Activated naive CD8-positive, alpha-beta T cell (primary cell): ENCODE results near the gene RGL3.
"Not testable (repeated sequence)": the region's sequence is repeated elsewhere in the genome, so short reads cannot be mapped to it uniquely, and the experiment has no call there.

Experiments used
- H3K27ac Mint-ChIP-seq: one replicate; pipeline ENCODE4 v1.8.0; 2021; ENCODE audit warnings: mixed read lengths
- H3K27me3 Mint-ChIP-seq: one replicate; pipeline ENCODE4 v1.8.0; 2021; ENCODE audit warnings: mixed read lengths
- H3K36me3 Mint-ChIP-seq: one replicate; pipeline ENCODE4 v1.8.0; 2021; ENCODE audit warnings: mixed read lengths
- H3K4me1 Mint-ChIP-seq: one replicate; pipeline ENCODE4 v1.8.0; 2021; ENCODE audit warnings: low read depth, mixed read lengths
- H3K4me3 Mint-ChIP-seq: one replicate; pipeline ENCODE4 v1.8.0; 2021; ENCODE audit warnings: mild to moderate bottlenecking, mixed read lengths
- H3K9me3 Mint-ChIP-seq: one replicate; pipeline ENCODE4 v1.8.0; 2021; ENCODE audit warnings: low read depth, mixed read lengths

Gene RGL3

DNA sequence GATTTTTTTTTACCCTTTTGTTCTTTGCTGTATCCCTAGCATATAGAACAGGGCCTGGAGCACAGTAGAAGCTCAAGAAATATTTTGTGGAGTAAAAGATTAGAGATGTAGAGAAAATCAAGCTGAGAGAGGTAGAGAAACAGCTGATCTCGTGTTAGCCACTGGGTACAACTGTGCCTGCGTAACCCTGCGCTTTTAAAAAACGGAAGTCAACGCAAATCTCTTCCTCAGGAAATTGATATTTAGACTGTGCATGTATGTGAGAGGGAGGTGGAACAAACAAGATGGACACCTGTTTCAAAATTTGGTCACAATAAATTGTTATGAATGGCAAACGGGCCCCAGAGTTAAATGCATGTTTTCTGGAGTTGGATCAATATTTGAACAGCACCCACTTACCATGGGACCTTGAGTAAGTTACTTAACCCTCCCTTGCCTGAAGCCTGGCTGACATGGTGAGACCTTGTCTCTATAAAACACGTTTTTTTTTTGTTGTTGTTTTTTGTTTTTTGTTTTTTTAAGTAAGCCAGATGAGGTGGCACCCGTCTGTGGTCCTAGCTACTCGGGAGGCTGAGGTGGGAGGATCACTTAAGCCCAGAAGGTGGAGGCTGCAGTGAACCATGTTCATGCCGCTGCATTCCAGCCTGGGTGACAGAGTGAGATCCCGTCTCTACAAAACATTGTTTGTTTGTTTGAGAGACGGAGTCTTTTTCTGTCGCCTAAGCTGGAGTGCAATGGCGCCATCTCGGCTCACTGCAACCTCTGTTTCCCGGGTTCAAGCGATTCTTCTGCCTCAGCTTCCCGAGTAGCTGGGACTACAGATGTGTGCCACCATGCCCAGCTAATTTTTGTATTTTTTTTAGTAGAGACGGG lies 31.7 kb downstream of the RGL3 start:
- Mint-ChIP-seq H3K27me3 (peaks cover 2% of the 10 kb centered on the region), H3K36me3 (no peaks in the 10 kb centered on the region), H3K4me1 (peaks cover 9% of the 10 kb centered on the region), H3K4me3 (no peak overlapping the region), H3K9me3 (no peaks in the 10 kb centered on the region), H3K27ac (no peak overlapping the region)

DNA sequence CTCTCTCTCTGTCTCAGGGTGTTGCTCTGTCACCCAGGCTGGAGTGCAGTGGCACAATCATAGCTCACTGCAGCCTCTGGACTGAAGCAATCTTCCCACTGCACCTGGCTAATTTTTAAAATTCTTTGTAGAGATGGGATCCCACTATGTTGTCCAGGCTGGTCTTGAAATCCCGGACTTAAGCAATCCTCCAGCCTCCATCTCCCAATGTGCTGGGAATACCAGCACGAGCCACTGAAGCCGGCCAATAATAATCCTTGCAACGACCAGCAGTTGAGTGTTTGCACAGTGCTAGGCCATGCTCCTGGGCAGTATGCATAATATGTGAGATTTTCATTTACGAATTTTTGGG lies 34.4 kb downstream of the RGL3 start:
- no peaks in the 10 kb centered on the region for H3K9me3 Mint-ChIP-seq
- no peak overlapping the region for H3K4me3 Mint-ChIP-seq
- H3K4me1 Mint-ChIP-seq = peaks cover 30% of the 10 kb centered on the region
- no peak overlapping the region for H3K27ac Mint-ChIP-seq
- H3K36me3 Mint-ChIP-seq = no peaks in the 10 kb centered on the region
- H3K27me3 Mint-ChIP-seq = peaks cover 9% of the 10 kb centered on the region

DNA sequence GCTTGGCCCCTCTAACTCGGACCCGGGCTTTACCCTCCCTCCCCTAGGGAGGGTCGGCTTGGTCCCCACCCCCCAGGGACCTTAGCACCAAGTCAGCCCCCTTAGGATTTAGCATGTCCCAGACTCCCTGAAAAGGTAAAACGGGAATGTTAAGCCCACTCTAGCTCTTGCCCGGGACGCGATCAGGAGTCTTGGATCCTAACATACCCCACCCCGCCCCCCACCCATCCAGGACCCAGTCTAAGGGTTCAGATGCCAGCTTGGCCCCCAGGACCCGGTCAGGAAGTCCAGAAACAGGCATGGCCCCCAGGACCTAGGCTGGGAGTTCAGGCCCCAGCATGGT lies 35.4 kb downstream of the RGL3 start:
- Mint-ChIP-seq H3K4me1 (peaks cover 31% of the 10 kb centered on the region), H3K36me3 (no peaks in the 10 kb centered on the region), H3K9me3 (no peaks in the 10 kb centered on the region), H3K4me3 (no peak overlapping the region), H3K27me3 (peaks cover 9% of the 10 kb centered on the region), H3K27ac (no peak overlapping the region)

DNA sequence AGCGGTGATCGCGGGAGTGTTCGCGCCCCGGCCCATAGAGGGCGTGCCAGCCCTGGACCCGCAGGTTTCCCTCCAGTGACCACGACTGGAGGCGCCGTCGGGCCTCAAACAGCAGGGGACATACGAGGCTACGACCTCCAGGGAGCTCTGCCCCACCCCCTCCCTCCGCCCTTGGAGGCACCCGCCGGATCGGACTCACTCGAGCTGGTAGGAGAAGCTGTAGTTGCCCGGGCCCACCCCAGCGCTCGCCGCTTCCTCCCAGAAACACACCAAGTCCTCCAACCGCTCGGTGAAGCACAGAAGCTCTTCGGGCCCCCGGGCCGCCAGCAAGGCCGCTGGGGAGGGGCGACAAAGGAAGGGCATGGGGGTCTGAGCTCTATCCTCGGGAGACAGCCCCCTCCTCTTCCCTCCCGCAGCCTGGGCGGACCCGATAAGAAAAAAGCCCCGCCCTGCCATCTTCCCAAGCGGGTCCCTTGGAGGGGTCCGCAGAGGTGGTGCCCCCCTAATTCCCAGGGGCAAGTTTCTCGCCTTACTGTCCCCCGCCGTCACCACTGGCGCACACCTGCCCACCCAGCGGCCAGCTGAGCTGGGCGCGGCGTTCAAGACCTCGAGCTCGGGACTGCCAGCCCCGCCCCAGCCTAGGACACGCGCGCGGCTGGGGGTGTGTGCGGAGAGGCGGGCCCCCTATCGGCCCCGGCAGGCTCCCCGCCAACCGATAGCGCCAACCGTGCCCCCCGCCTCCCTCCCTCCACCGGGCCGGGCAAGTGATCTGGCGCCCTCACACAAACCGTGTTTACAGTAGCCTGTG lies 36.0 kb downstream of the RGL3 start:
- no peaks in the 10 kb centered on the region for H3K36me3 Mint-ChIP-seq
- peaks cover 35% of the 10 kb centered on the region for H3K4me1 Mint-ChIP-seq
- no peaks in the 10 kb centered on the region for H3K9me3 Mint-ChIP-seq
- peak overlapping the region; percentile 66 for H3K4me3 Mint-ChIP-seq
- H3K27me3 Mint-ChIP-seq = peaks cover 9% of the 10 kb centered on the region
- no peak overlapping the region for H3K27ac Mint-ChIP-seq

DNA sequence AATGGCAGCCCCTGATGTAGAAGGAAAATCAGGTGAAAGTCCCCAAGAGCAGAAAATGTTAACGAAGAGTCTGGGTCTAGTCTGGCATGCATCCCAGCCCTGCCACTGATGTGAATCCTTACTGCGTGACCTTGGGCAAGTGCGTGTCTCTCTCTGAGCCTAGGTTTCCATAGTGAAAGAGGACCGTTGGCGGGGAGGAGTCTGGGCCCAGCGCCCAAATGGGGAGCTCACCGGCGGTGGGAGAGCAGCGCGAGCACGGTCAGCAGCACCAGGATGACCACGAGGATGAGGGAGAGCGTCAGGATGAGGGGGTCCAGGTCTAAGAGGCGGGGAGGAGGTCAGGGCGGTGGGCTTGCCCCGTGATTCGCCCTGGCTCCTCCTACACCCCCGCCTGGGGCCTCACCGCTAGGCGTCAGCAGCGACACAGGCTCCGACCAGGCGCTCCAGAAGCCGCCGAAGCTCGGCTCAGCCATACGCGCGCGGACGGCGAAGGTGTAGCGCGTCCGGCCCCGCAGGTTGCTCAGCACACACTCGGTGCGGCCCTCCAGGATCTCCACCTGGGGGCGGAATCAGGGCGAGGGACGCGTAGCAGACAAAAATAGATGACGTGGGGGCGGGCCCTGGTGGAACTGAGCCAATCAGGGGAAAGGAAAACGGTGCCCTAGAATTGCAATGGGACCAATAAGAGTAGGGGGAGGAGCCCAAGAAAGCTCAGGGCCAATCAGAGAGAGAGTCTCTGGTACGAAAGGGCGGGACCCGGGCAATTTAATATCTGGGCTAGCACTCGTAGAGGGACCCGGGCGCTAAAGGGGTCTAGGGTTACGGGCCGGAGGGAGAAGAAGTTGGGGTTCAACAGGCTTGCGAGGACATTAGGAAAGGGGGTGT lies 38.2 kb downstream of the RGL3 start:
- peak overlapping the region; percentile 99 for H3K27ac Mint-ChIP-seq
- no peaks in the 10 kb centered on the region for H3K9me3 Mint-ChIP-seq
- peaks cover 9% of the 10 kb centered on the region for H3K27me3 Mint-ChIP-seq
- peaks cover 44% of the 10 kb centered on the region for H3K4me1 Mint-ChIP-seq
- peak overlapping the region; percentile 97 for H3K4me3 Mint-ChIP-seq
- peaks cover 5% of the 10 kb centered on the region for H3K36me3 Mint-ChIP-seq

DNA sequence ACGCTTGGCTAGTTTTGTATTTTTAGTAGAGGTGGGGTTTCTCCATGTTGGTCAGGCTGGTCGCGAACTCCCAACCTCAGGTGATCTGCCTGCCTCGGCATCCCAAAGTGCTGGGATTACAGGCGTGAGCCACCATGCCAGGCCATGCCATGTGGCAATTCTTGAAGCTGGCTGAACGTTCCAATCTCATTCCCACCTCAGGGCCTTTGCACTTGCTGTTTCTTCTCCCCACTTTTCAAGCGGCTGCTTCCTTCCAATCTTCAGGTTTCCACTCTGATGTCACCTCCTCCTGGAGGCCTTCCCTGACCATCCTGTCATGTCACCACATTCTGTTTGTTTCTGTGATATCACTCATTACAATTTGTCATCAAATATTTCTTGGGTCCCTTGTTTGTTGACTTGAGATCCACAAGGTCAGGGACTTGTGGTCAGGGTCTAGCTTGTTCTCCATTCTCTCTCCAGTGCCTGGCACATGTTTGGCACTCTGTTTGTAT lies 39.2 kb downstream of the RGL3 start:
- Mint-ChIP-seq H3K4me1 (peaks cover 49% of the 10 kb centered on the region), H3K27me3 (peaks cover 9% of the 10 kb centered on the region), H3K4me3 (peak overlapping the region; percentile 97), H3K9me3 (no peaks in the 10 kb centered on the region), H3K27ac (peak overlapping the region; percentile 99), H3K36me3 (peaks cover 5% of the 10 kb centered on the region)

DNA sequence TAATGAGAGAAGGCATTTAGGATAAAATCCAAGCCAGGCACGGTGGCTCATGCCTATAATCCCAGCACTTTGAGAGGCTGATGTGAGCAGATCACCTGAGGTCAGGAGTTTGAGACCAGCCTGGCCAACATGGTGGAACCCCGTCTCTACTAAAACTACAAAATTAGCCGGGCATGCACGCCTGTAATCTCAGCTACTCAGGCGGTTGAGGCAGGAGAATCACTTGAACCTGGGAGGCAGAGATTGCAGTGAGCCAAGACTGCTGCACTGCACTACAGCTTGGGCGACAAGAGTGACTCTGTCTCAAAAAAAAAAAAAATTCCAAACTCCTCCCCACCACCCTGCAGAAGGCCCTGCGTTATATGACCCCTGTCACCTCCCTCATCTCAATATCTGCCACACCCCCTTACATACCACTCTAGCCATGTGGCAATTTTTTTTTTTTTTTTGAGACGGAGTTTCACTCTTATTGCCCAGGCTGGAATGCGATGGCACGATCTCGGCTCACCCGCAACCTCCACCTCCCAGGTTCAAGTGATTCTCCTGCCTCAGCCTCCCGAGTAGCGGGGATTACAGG lies 39.8 kb downstream of the RGL3 start:
- H3K36me3 Mint-ChIP-seq, H3K4me3 Mint-ChIP-seq, H3K9me3 Mint-ChIP-seq, H3K27ac Mint-ChIP-seq, H3K27me3 Mint-ChIP-seq: not testable (repeated sequence)
- H3K4me1 Mint-ChIP-seq = peaks cover 49% of the 10 kb centered on the region

DNA sequence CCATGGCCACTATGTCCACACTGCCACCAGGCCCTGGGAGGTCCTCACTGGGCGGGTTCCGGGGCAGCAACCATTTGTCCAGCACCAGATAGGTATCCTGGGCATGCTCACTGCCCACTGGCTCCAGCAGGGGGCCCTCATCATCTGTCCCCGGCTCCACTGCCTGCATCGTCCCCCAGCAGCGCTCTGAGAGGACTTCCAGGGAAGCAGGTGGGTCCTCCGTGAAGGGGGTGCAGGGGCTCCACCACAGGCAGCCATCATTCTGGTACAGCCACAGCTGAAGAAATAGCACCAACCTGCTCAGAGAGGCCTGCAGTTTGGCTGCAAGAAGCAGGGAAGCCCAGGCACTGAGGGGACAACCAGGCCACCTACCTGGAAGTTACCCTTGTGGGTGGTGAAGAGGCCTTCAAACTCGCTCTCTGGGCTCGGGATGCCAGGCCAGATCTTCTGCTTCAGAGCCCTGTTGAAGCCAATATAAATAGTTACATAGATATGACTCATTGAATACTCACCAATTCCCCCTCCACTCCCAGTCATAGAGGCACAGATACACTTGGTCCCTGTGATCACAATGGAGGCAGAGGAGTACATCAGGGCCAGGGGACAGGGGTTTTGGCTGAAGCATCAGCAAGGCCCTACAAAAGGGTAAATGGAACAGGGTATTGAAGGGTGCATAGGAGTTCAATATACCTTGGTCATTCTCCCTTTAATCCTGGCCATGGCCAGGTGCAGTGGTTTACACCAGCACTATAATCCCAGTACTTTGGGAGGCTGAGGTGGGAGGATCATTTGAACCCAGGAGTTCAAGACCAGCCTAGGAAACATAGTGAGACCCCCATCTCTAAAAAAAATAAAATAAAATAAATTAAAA lies 40.6 kb downstream of the RGL3 start:
- Mint-ChIP-seq H3K27ac (no peak overlapping the region), H3K9me3 (no peaks in the 10 kb centered on the region), H3K4me1 (peaks cover 49% of the 10 kb centered on the region), H3K27me3 (peaks cover 9% of the 10 kb centered on the region), H3K4me3 (peak overlapping the region; percentile 20), H3K36me3 (peaks cover 5% of the 10 kb centered on the region)

DNA sequence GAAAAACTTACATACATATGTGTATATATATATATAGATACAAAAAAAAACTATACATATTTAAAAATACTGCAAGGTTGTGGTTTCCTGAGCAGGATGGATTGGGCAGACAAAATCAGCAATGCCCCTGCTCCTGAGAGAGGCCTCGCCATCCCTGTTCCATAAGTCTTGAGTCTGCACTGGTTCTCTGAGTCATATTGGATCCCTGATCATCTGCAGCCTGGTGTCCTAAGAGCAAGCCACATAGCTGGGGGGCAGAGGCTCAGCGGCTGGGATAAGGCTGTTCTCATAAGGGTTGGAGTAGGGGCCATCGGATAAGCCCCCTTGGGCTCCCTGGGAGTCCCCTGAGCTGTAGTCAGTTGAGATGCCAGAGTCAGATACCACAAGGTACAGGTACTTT lies 41.4 kb downstream of the RGL3 start:
- no peaks in the 10 kb centered on the region for H3K9me3 Mint-ChIP-seq
- peaks cover 8% of the 10 kb centered on the region for H3K27me3 Mint-ChIP-seq
- H3K4me1 Mint-ChIP-seq = peaks cover 51% of the 10 kb centered on the region
- H3K4me3 Mint-ChIP-seq = no peak overlapping the region
- no peak overlapping the region for H3K27ac Mint-ChIP-seq
- H3K36me3 Mint-ChIP-seq = peaks cover 5% of the 10 kb centered on the region

DNA sequence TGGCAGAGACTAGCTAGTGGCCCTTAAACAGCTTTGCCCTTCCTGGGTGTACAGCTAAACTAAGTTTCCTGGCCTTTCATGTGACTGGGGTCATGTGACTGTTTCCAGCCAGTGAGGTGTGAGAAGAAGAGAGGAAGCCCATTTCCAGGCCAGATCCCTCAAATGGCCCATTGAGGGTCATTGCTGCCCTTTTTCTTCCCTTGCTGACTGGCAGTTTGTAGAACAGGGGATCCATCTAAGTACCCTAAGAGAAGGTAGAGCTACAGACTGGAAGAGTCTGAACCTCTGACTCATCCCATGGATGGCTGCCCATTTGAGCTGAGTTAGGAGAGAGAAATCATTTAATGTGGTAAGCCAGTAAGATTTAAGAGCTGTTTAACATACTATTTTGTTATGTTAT lies 41.9 kb downstream of the RGL3 start:
- no peak overlapping the region for H3K4me3 Mint-ChIP-seq
- peaks cover 6% of the 10 kb centered on the region for H3K27me3 Mint-ChIP-seq
- peaks cover 5% of the 10 kb centered on the region for H3K36me3 Mint-ChIP-seq
- H3K4me1 Mint-ChIP-seq = peaks cover 49% of the 10 kb centered on the region
- no peaks in the 10 kb centered on the region for H3K9me3 Mint-ChIP-seq
- peak overlapping the region; percentile 86 for H3K27ac Mint-ChIP-seq

DNA sequence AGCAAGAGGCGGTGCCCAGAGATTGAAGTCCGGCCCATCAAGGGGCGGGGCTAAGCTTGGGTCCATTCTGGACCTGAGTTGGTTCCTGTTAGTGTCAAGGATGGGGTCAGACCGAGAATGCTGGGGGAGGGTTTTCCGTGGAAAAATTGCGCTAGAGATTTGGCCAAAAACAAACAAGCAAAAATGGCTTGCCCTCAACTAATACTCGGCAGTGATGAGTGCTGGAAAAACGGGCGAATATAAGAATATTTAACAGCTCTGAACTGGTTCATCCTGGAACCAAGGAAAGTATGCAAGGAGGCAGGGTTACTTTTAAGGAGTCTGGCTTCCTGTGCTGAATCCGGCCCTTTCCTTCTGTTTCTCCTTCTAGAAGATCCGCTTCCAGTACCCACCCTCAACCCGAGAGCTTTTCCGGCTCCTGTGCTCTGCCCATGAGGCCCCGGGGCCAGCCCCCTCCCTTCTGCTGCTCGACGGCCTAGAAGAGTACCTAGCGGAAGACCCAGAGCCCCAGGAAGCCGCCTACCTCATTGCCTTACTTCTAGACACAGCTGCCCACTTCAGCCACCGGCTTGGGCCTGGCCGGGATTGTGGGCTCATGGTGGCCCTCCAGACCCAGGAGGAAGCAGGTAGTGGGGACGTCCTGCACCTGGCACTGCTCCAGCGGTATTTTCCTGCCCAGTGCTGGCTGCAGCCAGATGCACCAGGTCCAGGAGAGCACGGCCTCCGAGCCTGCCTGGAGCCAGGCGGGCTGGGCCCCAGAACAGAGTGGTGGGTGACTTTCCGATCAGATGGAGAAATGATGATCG lies 43.8 kb downstream of the RGL3 start:
- H3K36me3 Mint-ChIP-seq = peaks cover 8% of the 10 kb centered on the region
- H3K4me1 Mint-ChIP-seq = peaks cover 37% of the 10 kb centered on the region
- no peak overlapping the region for H3K27ac Mint-ChIP-seq
- no peaks in the 10 kb centered on the region for H3K27me3 Mint-ChIP-seq
- H3K4me3 Mint-ChIP-seq = no peak overlapping the region
- no peaks in the 10 kb centered on the region for H3K9me3 Mint-ChIP-seq

DNA sequence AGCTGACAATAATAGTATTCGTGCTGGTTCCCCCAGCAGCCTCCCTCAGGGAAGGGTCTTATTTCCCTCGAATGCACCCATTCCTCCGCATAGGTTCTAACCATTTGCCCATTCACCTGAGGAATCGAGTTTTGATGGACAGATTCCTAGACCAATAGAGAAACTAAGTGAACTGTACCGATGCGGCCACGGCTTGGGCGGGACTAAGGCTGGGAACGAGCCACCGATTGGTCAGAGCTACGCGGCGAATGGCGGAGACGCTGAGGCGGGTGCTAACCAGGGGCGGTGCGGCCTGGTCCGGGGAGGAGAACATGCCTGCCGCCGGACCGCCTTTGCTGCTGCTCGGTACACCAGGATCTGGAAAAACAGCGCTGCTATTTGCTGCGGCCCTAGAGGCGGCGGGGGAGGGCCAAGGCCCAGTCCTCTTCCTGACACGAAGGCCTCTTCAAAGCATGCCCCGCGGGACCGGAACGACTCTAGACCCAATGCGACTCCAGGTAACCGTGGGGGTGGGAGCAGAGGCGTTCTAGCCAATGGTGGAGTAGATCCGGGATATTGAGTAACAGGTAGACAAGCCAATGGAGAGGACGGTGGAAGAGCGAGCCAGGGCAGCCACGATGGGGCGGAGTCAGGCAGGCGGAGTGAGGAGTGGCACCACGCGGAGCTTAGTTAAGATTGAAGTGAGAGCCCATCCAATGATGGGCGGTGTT lies 44.5 kb downstream of the RGL3 start, which contains the start of gene SWSAP1:
Gene SWSAP1 (plus strand): TSS at position 234 of the 710 bp plus-strand sequence. CDS start 15 bp downstream, at position 249.
- no peaks in the 10 kb centered on the region for H3K9me3 Mint-ChIP-seq
- peaks cover 31% of the 10 kb centered on the region for H3K4me1 Mint-ChIP-seq
- no peaks in the 10 kb centered on the region for H3K27me3 Mint-ChIP-seq
- H3K27ac Mint-ChIP-seq = no peak within 1 kb of the TSS
- H3K36me3 Mint-ChIP-seq = peaks cover 9% of the 10 kb centered on the region
- H3K4me3 Mint-ChIP-seq = peak within 1 kb of the TSS; percentile 24
